Measurements from ENCODE around the gene IFT81.

- TF ChIP-seq CTCF (IDR thresholded peaks at IDR 0.05) = no peak
- no peak for TF ChIP-seq POLR2AphosphoS5 (IDR thresholded peaks at IDR 0.05; ENCODE audit: low read depth, low read length)
- no peak for TF ChIP-seq SIN3A (IDR thresholded peaks at IDR 0.05; ENCODE audit: borderline replicate concordance, insufficient read depth, low read depth, low read length)
- TF ChIP-seq REST (IDR thresholded peaks at IDR 0.05; ENCODE audit: insufficient read depth in 1 of 2, low read depth in 2 of 2, low read length in 1 of 2) = no peak
- TF ChIP-seq TCF7L2 (IDR thresholded peaks at IDR 0.05; ENCODE audit: low read depth, low read length) = no peak
Measured at GRCh38 chr12:110093631-110094311, 30.4 kb upstream of the IFT81 start.

All from Panc1 (cell line).